HL-60 (cell line): ENCODE data around the gene NANOS2.

Source experiments
- DNase-seq, 2 experiments: peaks; one replicate each; pipeline ENCODE4 v3.0.0-alpha.2; 2010 to 2020; ENCODE audit warnings: low read depth in 1 of 2, low spot score in 1 of 2
- H3K27ac ChIP-seq: fragments of 250-450 bp; sonication (Bioruptor Pico); replicated peaks from 2 replicates; pipeline ENCODE4 v1.5.1; 2020; ENCODE audit warnings: mild to moderate bottlenecking, moderate library complexity
- H3K27me3 ChIP-seq: fragments of 250-450 bp; sonication (Bioruptor Pico); 2 replicates; pipeline ENCODE4 v1.5.1; 2021; ENCODE audit warnings: mild to moderate bottlenecking, moderate library complexity; ENCODE audit not compliant: insufficient read depth, poor library complexity, severe bottlenecking
- H3K4me3 ChIP-seq: replicated peaks from 2 replicates; pipeline ENCODE4 v1.5.1; 2011; ENCODE audit warnings: mild to moderate bottlenecking, control low read depth, low read length; ENCODE audit not compliant: insufficient read depth
- GABPA ChIP-seq: IDR thresholded peaks from 2 replicates; pipeline ENCODE4 v1.6.1; 2012; ENCODE audit warnings: low read depth
- POLR2AphosphoS5 ChIP-seq: IDR thresholded peaks from 2 replicates; pipeline ENCODE4 v1.6.1; 2012; ENCODE audit warnings: low read depth
- REST ChIP-seq: IDR thresholded peaks from 2 replicates; pipeline ENCODE4 v1.6.1; 2012; ENCODE audit warnings: low read depth; ENCODE audit not compliant: insufficient replicate concordance
- SPI1 ChIP-seq: IDR thresholded peaks from 2 replicates; pipeline ENCODE4 v1.6.1; 2012; ENCODE audit warnings: low read depth, mild to moderate bottlenecking, borderline replicate concordance
- TF ChIP-seq, protein P1 (sequence below): IDR thresholded peaks from one replicate; pipeline ENCODE4 v1.5.1; 2011; ENCODE audit warnings: low read length, control low read depth, inconsistent platforms; ENCODE audit not compliant: insufficient read depth

The NANOS2 gene

GRCh38 chr19:45890877-45891276, 23.7 kb downstream of the NANOS2 start:
- no peak for TF ChIP-seq GABPA
- no peaks in the 10 kb centered on the region for H3K27me3 ChIP-seq
- no peak overlapping the region for H3K4me3 ChIP-seq
- no peak overlapping the region for H3K27ac ChIP-seq
- no peak for DNase-seq

- H3K27me3 ChIP-seq = no peaks in the 10 kb centered on the region
- TF ChIP-seq REST (no peak), GABPA (no peak), SPI1 (no peak), POLR2AphosphoS5 (no peak)
- TF ChIP-seq, protein P1, sequence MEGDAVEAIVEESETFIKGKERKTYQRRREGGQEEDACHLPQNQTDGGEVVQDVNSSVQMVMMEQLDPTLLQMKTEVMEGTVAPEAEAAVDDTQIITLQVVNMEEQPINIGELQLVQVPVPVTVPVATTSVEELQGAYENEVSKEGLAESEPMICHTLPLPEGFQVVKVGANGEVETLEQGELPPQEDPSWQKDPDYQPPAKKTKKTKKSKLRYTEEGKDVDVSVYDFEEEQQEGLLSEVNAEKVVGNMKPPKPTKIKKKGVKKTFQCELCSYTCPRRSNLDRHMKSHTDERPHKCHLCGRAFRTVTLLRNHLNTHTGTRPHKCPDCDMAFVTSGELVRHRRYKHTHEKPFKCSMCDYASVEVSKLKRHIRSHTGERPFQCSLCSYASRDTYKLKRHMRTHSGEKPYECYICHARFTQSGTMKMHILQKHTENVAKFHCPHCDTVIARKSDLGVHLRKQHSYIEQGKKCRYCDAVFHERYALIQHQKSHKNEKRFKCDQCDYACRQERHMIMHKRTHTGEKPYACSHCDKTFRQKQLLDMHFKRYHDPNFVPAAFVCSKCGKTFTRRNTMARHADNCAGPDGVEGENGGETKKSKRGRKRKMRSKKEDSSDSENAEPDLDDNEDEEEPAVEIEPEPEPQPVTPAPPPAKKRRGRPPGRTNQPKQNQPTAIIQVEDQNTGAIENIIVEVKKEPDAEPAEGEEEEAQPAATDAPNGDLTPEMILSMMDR = no peak
- H3K4me3 ChIP-seq = no peak overlapping the region
- H3K27ac ChIP-seq = no peak overlapping the region
- DNase-seq = no peak
Measured at GRCh38 chr19:45889210-45889885, 25.2 kb downstream of the NANOS2 start.

GRCh38 chr19:45887200-45887710, 27.3 kb downstream of the NANOS2 start:
- DNase-seq = no peak
- H3K27ac ChIP-seq = peak overlapping the region; percentile 84
- H3K27me3 ChIP-seq = no peaks in the 10 kb centered on the region
- H3K4me3 ChIP-seq = peak overlapping the region; percentile 67
- TF ChIP-seq POLR2AphosphoS5 = no peak
- TF ChIP-seq REST = no peak
- TF ChIP-seq, protein P1 = no peak
- no peak for TF ChIP-seq SPI1
- no peak for TF ChIP-seq GABPA

- Histone ChIP-seq H3K27me3 (no peaks in the 10 kb centered on the region), H3K27ac (peak overlapping the region; percentile 84), H3K4me3 (peak overlapping the region; percentile 67)
- DNase-seq = peak; percentile 85 to 92
- TF ChIP-seq GABPA (peak; percentile 84), REST (no peak), POLR2AphosphoS5 (peak; percentile 83), SPI1 (peak; percentile 71; the same call in 1 of the 2 replicates)
- TF ChIP-seq, protein P1 = no peak
Measured at GRCh38 chr19:45886427-45887199, 28.0 kb downstream of the NANOS2 start.
